Inferior parietal cortex (tissue), 1 donor: ENCODE data around the gene EYA2.
"Not testable (repeated sequence)": the region's sequence is repeated elsewhere in the genome, so short reads cannot be mapped to it uniquely, and the experiment has no call there.

Source experiments
- DNase-seq: peaks from one replicate; pipeline ENCODE4 v3.0.0-alpha.2; 2016; ENCODE audit errors: extremely low spot score

Gene EYA2, protein sequence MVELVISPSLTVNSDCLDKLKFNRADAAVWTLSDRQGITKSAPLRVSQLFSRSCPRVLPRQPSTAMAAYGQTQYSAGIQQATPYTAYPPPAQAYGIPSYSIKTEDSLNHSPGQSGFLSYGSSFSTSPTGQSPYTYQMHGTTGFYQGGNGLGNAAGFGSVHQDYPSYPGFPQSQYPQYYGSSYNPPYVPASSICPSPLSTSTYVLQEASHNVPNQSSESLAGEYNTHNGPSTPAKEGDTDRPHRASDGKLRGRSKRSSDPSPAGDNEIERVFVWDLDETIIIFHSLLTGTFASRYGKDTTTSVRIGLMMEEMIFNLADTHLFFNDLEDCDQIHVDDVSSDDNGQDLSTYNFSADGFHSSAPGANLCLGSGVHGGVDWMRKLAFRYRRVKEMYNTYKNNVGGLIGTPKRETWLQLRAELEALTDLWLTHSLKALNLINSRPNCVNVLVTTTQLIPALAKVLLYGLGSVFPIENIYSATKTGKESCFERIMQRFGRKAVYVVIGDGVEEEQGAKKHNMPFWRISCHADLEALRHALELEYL

DNA sequence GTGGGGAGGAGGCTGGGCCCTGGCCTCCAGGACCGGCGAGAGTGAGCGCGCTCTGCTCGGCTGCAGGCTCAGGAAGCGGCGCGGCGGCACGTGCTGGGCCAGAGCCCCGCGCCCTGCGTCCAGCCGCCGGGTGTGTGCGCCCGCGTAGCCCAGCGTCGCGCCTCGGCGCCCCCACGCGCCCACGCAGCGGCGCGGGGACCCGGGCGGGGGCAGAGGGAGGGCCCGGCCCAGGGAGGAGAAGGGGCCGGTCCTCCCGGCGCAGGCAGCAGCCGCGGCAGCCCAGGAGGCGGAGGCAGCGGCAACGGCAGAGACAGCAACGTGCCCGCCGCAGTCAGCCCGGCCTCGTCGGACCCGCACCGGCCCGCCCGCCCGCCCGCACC lies at the start of gene EYA2:
TSS of gene EYA2 (plus strand) at position 265 of the 380 bp plus-strand sequence. CDS start 95,168 bp downstream, outside the sequence.
- no peak for DNase-seq

DNA sequence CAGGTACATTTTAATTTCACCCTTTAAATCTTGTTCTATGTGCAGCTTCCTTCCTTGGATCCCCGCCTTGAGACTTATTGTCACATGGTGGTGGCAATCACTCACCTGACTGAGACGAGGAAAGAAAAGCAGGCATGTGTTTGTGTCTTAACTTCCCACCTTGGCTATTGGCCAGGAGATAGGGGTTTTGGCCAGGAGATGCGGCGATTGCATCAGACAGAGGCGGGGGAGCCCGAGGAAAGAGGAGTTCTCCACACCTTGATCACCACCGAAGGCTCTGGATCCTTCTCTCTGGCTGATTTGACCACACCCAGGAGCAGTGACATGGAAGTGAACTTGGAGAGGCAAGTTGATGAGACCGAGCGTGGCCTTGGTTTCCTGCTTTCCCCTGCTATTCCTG lies 49.7 kb upstream of the EYA2 start:
- no peak for DNase-seq

DNA sequence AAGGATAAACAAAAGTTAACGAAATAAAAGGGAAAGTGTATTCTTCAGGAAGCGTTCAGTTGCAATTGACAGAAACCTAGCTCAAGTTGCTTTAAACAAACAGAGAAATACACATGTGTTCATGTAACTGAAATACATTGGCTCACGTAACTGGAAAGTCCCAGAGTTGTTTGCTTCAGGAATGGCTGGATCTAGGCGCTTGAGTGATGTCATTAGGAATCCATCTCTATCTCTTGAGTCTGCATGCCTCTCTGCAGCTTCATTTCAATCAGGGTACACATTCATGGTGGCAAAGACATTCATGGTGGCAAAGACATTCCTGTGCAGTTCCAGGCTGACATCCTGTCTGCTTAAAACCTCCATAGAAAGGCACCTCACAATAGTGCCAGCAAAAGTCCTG lies 45.4 kb upstream of the EYA2 start:
- DNase-seq: no peak

DNA sequence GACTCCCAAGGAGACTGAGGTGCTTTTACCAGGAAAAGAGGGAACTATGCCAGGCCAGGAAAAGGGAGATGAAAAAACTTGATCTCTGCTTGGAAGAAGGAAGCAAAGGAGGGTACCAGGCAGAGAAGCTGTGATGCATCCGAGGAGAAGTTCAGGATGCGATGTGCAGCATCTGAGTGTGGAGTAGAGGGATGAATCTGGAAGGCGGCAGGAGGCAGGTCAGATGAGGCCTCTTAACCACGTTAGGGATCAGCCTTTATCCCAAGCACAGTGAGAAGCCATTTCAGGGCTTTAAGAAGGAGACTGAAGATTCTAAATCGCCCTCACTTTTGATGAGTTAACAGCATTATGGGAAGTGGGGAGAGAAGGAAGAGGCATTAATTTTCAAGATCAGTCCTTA lies 44.9 kb upstream of the EYA2 start:
- DNase-seq: no peak

DNA sequence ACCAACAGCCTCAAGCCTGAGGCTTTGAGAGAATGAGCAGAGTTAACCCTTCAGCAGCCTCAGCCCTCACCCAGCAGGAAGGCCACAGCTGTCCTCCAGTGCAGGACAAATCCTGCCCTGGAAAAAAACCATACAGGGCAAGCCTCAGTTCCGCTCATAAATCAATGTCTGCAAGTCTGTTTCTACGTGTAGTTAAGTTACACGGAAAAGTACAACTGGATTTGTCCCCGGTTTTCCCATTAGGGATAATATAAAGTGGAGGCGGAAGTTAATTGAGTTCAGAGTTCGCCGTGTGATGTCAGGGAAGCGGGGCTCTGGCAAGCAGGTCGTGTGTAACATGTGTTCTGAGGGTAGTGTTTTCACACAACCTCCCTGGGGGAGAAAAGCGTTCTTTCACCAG lies 44.2 kb upstream of the EYA2 start:
- no peak for DNase-seq

DNA sequence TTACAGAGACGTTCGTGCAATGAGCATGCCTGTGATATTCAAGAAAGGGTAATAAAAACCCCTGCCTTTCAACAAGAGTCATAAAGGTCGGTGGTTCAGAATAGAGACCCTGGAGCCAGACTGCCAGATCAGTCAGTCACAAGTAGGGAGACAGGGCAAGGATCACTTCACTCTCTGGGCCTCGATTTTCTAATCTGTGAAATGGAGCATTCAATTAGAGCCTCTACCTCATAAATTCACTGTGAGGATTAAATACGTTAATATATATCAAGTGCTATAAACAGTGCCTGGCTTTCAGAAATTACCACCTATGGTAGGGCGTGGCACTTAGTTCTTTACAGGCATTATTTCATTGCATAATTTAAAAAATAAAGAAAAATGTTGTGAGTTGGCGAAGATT lies 43.7 kb upstream of the EYA2 start:
- DNase-seq: no peak

DNA sequence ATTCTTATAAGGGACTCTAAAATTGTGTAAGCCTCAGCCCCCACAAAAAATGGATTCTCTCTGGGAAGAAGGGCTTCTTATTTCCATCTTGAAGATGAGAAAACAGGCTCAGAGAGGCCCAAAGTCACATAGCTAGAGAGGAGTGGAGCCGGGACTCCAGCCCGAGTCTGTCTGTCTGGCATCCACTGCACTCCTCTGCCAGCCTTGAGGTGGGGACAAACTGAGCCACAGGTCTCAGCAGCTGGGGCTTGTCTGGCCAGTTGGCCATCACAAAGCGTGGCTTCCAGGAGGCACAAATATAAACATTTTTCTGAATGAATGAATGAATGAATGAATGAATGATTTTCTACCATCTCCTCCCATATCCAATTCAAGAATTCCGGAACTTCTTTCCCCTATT lies 42.9 kb upstream of the EYA2 start:
- DNase-seq: no peak

DNA sequence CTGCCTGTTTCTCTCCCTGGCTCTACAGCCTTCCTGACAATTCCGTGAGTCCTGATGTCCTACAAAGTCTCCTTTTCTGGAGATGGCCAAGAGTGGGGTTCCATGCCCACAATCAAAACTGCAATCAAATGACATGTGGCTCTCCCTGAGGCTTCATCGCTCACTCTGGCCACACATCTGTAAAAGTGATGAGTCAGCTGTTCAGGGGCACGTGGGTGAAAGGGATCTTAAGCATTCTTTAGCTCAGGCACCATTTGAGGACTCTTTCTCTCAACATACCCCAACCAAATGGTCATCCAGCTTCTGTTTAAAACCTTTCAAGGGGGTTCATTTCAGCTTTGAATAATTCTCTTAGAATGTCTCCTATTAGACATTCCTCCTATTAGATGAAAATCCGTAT lies 42.3 kb upstream of the EYA2 start:
- DNase-seq: no peak

DNA sequence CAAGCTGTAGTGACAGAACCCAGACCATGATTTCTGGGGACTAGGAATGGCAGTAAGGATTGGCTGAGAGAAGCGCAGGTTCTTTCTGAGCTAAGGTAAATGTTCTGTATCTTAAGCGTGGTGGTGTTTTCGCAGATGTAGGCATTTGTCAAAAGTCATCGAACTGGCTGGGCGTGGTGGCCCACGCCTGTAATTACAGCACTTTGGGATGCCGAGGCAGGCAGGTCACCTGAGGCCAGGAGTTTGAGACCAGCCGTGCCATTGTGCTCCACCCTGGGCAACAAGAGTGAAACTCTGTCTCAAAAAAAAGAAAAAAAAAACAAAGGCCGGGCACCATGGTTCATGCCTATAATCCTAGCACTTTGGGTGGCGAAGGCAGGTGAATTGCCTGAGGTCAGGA lies 40.7 kb upstream of the EYA2 start:
- DNase-seq: no peak

DNA sequence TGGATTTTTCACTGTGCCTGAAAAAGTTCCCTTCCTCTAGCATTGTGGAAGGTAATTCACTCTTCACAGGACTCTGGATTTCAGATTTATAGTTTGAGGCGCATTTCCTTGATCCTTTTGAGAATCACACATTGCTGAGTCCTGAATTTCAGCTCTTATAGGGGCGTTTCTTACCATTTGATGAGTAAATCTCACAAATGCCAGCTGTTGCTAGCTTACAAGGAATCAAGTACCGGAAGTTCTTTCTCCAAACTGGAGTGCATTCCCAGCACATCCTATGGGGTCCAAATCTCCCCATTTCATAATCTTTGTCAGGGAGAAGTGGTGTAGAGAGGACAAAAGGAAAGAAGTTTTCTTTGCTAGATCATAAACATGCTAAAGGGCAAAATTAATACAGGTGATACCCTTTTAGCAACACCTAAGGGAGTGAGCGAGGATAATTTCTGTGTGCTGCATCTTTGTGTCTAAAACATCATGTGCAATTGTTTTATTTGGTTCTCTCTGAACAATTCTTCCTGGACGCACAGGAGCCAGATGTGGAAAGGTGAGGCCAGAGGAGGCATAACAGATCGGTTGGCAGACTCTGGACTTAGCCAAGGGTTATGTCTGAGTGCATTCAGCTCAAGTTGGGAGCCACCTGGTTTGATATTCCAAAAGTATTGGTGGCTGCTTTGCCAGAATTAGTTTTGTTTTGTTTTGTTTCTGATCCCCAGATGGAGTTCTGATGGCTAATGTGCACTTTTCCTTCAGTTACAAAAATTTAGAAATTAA lies 37.4 kb upstream of the EYA2 start:
- DNase-seq: no peak

DNA sequence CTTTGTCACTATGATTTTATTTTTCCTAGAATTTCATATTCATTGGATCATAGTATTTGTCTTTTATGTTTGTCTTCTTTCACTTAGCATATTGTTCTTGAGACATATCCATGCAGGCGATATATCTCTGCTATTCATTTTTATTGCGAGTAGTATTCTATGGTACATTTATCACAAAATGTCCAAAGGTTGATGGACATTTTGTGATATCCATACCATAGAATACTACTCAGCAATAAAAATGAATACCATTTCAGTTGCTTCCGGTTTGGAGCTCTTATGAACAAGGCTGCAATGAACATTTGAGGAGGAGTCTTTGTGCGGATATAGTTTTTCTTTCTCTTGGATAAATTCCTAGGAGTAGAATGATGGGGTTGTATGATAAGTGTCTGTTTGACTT lies 28.8 kb upstream of the EYA2 start:
- no peak for DNase-seq

DNA sequence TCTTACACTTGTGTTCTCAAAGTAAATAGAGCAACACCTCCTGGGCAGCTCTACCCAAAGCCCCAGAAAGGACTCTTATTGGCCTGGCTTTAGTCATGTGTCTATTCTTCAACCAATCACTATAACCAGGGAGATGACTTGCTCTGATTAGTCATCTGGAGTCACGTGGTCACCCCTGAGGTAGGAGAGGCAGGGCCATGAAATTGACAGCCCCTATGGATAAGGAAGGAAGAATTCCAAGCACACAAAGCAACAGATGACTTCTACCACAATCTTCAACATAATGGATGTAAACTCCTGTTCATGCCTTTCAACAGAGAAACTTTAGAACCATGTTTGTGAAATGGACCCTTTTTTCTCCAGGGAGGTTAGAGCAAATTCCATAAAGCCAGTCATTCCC lies 24.6 kb upstream of the EYA2 start:
- no peak for DNase-seq

DNA sequence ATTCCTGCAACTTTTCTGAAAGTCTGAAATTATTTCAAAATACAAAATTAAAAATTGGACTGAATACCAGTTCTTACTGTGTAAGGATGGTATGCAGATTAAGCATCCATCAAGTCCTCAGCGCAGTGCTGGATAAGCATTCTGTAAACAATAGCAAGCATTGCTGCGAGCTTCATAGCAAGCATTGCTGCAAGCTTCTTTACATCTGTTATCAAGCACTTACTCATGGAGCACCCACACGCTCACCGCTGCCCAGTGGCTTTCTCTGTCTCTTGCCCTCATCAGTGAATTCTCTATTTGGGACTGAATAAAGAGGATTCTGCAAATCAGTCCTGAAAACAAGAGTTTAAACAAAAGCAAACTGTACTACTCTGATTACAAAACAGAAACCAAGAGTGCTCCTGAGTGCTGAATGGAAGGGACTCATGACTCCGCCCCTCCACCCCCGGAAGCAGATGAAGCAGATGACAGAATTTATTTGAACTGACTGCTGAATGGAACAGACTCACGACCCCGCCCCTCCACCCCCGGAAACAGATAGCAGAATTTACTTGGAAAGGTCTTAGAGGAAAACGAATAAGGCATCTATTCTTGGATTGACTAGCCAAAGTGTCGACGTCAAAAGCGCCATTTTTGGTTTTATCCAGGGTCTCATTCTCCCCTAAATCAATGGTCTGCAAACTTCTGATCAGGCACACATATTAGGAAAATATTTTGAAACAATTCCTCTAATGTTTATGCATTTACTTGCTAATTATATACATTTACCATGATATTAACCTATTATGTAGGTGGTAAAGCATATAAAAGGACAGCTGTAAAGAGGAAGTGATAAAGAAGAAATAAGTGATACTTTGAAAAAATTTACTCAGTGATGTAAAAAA lies 22.1 kb upstream of the EYA2 start:
- no peak for DNase-seq

DNA sequence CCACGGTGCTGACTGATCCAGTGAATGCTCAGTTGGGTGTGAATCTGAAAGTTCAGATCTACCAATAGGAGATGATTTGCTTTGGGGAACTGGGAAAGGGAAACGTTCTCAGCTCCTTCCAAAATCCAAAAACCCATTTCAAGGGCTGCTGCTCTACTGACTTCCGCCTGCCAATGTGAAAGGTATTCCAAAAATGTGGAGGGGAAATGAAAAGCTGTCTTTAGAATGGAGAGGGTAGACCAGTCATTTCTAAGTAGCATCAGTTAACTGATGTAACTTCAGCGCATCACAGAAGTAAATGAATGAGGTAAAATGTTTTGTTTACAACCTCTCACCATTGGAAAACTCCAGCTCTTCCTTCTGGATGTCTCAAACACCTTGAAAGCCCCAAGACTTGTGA lies 19.6 kb upstream of the EYA2 start:
- no peak for DNase-seq

DNA sequence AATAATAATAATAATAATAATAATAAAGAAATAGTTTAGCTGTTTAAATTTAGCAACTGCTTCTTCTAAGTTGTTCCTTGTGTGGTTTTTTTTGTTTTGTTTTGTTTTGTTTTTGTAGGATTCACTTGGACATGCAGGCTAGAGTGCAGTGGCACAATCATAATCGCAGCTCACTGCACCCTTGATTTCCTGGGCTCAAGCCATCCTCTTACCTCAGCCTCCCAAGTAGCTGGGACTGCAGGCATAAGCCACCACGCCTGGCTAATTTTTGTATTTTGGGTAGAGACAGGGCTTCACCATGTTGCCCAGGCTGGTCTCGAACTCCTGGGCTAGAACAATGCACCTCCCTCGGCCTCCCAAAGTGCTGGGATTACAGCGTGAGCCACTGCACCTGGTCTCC lies 15.3 kb upstream of the EYA2 start:
- DNase-seq: no peak

DNA sequence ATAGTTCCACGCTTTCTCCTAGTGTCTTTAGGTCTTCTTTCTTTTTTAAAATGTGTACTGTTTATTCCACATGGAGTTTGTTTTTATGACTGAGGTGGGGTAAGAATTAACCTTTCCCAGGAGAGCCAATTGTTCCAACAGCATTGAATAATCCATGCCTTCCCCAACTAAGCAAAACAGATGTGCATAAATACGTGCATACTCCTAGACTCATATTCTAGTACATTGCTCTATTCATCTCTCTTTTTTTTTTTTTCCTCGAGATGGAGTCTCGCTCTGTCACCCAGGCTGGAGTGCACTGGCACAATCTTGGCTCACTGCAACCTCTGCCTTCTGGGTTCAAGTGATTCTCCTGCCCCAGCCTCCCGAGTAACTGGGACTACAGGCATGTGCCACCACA lies 14.7 kb upstream of the EYA2 start:
- DNase-seq: not testable (repeated sequence)

DNA sequence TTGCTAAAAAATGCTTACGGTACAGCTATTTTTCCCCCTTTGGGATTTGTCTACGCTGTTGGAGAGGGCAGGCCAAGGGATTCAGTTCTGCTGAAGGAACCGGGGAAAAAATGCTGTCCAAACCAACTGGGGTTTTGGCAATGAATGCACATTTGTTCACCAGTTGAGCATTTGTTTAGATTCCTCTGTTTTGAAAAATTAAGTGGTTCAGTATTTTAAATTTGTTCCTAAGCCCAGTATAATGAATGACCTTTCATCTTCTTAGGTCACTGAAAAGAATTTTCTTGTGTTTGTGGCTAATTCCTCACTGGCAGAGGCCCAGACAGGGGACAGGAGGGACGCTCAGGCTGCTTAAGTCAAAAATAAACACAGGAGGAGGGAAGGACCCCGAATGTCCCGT lies 10.8 kb upstream of the EYA2 start:
- no peak for DNase-seq

DNA sequence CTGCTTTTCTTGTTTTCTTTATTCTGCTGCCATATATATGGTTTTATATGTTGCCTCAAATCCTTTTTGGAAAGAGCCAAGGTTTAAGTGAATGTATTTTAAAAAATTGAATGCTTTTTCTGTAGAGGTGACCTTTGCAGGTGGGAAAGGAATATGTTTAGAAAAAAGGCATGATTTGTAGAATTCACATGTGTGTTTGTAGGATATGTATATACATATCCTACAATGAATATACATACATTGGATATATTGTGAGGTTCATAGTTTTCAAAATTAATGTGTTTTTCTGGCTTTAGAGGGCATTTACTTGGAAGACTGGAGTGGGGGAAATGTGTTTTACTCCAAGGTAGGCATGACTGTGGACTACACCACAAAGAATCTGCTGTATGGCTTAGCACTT lies 4.0 kb upstream of the EYA2 start:
- no peak for DNase-seq

DNA sequence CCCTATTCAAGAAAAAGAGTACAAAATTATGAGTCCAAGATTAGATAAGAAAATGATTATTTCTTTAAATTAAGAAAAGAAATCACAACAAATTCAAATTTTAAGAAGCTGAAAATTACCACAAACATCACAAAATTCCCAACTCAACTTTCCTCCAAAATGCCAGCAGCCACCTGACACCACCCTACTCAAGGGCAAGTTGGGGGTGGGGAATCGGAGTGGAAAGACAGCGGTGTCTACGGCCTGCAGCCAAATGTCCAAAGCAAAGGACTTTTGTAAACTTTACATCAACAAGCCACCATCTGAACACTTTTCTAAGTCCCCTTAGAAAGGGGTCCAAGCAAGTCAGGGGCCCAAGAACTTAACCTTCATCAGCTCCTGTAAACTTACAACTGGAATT lies 1.6 kb upstream of the EYA2 start:
- DNase-seq: no peak

DNA sequence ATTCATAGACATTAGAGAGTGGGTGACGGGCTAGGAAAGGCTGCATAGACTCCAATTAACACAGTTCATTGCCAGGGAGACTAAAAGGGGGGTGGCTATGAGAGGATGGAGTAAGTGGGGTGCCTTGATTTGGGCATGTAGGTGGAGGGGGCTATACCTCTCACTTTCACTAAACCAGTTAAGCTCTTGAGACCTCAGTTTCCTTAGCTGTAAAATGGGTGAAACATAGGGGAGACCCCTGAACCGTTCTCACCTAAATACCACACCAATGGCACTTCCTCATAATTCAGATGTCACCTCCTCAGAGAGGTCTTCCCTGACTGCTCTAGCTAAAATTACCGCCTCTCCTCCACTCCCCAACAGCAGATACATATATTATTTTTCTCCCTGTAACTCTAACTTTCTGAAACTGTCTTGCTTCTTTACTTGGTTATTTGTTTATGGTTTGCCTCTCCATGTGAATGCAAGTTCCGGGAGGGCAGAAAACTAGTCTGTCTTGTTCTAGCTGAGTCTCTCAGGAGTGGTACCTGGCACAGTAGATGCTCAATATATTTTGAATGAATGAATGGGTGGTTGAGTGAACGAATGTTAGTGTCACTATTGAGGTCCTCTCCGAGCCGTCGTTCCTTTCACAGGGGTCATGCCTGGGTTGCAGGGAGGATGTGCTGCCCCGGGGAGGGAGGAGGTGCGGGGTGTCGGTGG lies 615 bp upstream of the EYA2 start:
- DNase-seq: no peak
